HG03097 (cell line): Measurements from ENCODE around the gene PRKD3.
"Not testable (repeated sequence)": the region's sequence is repeated elsewhere in the genome, so short reads cannot be mapped to it uniquely, and the experiment has no call there.

Experiments used
- ATAC-seq: cut with Tn5 transposase; IDR thresholded peaks from one replicate; pipeline ENCODE4 v1.9.1; 2021; ENCODE audit not compliant: unreplicated experiment, low FRiP score

PRKD3 gene

GRCh38 chr2:37317746-37318145, 6.9 kb downstream of the PRKD3 start:
- ATAC-seq = no peak

GRCh38 chr2:37316181-37316580, 8.5 kb downstream of the PRKD3 start:
- no peak for ATAC-seq

DNA sequence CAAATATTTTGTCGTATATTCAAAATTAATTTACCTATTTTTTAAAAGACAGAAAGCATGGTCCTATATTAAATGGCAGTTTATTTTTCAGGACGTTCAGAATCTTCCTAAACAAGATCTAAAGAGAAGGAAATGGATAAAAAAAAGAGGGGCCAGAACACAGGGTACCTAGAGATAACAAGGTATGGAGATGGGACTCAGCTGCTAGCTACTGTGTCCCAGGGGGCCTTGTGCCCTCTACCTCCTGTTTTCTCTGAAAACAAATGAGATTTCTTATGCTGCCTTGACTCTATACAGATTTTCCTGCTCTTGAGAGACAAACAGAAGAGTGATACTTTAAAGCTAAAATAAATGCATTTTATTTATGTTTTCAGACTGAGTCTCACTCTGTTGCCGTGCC, 9.3 kb downstream of the PRKD3 start:
- no peak for ATAC-seq

DNA sequence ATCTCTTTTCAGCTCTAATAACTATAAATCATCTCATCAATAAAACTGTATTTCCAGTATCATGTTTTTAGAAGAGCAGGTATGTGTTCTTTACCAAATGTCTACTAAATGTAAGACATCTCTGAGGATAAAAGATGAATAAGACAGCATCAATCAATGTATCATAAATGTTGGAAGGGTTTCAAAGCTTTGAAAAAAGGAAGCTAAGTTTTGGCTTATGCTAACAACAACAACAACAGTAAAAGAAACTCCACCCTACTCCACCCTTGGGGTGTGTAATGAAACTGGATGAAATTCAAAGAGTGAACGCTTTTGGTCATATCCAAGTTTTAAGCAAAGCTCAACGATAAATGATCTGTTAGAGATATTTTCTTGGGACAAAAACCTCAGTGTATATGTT, 17.1 kb downstream of the PRKD3 start:
- no peak for ATAC-seq

DNA sequence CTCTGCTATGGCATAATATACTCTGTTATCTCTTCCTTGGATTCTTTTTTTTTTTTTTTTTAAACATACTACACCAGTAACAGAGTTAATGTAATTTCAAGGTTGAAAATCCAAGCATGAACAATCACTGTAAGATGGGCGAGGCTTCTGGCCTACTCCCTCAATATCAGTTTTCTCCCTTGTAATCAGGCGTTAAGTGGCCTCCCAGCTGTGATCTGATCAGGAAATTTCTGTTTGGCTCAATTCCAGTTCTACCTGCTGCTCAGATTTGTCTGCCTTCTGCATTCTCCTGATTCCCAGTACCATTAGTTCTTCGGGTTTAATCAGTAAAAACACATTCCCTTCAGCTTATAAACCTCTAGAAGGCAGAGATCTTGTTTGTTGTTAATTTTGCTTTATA, 18.6 kb downstream of the PRKD3 start:
- ATAC-seq = no peak

DNA sequence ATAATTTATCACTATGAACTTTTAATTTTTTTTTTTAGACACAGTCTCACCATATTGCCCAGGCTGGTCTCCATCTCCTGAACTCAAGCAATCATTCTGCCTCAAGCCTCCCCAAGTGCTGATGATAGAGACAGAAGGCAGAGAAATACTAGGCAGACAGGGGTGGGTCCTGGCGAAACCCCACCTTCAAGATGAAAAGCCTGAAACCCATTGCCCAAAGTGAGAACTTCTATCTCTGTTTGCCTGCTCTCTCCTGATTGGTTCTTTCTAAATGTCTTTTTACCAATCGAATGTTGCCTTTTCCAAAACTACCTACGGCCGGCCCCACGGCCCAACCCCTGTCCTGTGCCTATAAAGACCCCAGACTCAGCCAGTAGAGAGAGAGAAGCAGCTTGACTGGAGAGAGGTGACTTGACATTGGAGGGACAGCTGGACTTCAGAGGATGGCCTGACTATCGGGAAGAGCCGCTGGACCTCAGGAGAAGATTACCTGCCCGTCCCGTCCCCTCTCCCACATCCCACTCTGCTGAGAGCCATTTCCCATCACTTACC, 21.9 kb downstream of the PRKD3 start:
- no peak for ATAC-seq

- ATAC-seq = no peak
These were observed 23.2 kb downstream of the PRKD3 start for GRCh38 chr2:37301408-37301807.

- no peak for ATAC-seq
These were observed 24.1 kb downstream of the PRKD3 start for GRCh38 chr2:37300578-37300977.

- no peak for ATAC-seq
These were observed 24.5 kb downstream of the PRKD3 start for GRCh38 chr2:37300146-37300545.

- ATAC-seq = no peak
These were observed 27.0 kb downstream of the PRKD3 start for GRCh38 chr2:37297632-37298031.

DNA sequence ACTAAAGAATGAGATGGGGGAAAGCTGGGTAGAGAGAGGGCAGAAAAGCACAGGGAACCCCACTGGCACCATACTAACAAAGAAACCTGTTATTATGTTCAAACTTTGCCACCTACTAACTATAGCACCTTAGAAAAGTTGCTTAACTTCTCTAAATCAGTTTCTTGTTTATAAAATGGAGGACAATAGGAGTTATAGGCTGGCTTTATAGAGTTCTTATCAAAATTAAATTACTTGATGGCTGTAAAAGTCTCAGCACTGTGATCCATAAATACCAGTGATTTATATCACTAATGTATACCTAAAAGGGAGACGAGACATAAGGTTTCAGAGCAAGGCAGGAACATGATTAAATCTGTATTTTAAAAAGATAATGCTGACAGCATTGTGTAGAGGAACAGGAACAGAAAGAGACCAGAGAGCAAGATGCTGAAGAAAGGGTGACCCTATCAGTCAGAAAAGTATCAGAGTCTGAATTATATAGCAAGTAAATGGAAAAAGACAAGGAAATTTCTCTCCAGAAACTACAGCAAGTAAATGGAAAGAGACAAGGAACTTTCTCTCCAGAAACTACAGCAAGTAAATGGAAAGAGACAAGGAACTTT, 29.1 kb downstream of the PRKD3 start:
- no peak for ATAC-seq

GRCh38 chr2:37294858-37295257, 29.8 kb downstream of the PRKD3 start:
- ATAC-seq = not testable (repeated sequence)

GRCh38 chr2:37291680-37292079, 33.0 kb downstream of the PRKD3 start:
- ATAC-seq = no peak

- ATAC-seq = no peak
These were observed 36.7 kb downstream of the PRKD3 start for GRCh38 chr2:37287966-37288365.

DNA sequence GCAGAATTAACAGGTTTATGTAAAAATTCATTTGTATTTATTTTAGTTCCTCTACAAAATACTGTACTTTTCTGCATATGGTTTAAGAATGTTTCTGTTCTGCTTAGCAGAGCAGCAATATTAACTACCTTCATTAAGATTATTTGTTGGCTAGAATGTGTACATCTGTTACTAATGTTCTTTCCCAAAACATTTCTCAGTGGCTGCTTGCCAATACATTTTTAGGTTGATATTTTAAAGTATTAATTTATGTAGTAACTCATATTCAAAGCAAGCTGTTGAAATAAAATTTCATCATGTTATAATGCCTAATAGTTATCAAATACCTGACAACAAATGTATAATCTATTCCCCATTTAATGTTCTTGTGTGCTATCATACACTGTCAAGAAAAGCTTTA, 40.3 kb downstream of the PRKD3 start:
- ATAC-seq = no peak

- ATAC-seq = no peak
These were observed 41.4 kb downstream of the PRKD3 start for GRCh38 chr2:37283207-37283606.

- no peak for ATAC-seq
These were observed 41.9 kb downstream of the PRKD3 start for GRCh38 chr2:37282746-37283145.

- ATAC-seq = no peak
These were observed 42.7 kb downstream of the PRKD3 start for GRCh38 chr2:37281916-37282315.

DNA sequence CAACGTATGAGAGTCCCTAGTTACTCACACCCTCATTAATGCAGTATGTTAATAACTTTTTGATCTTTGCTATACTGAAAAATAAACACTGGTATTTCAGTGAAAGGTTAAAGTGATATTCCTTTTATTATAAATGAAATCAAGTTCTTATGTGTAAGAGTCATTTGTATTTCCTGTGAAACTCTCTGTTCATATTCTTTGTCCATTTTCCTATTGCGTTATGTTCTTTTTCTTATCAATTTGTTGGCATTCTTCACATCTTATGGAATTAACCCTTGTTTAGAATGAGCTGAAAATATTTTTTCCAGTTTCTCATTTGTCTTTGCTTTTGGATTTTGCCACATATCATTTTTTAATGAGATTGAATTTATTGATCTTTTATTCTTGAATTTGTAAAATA, 48.3 kb downstream of the PRKD3 start:
- ATAC-seq = no peak
